Hepatocyte (in vitro differentiated cells): ENCODE measurements around the gene PRDX5. TPM values are rescaled to one million over a fixed set of nuclear protein-coding genes. Genes with fewer than 3 reads are reported as not detected.
A peak's percentile ranks its signal among the peaks of the same experiment; 100 is the strongest.

Experiments used
- DNase-seq: peaks from one replicate; pipeline ENCODE4 v3.0.0-alpha.2; 2016; ENCODE audit warnings: low spot score
- H2AFZ ChIP-seq: fragments of 200-600 bp; sonication (generic); 2 replicates; pipeline ENCODE4 v1.6.0; 2016; ENCODE audit warnings: antibody characterized with exemption, mild to moderate bottlenecking
- H3K27ac ChIP-seq: fragments of 200-600 bp; sonication (generic); 2 replicates; pipeline ENCODE4 v1.5.1; 2016; ENCODE audit warnings: mild to moderate bottlenecking
- H3K27me3 ChIP-seq: fragments of 200-600 bp; sonication (generic); 2 replicates; pipeline ENCODE4 v1.6.1; 2016
- H3K36me3 ChIP-seq: fragments of 200-600 bp; sonication (generic); replicated peaks from 2 replicates; pipeline ENCODE4 v1.5.1; 2016; ENCODE audit warnings: low read depth; ENCODE audit not compliant: insufficient read depth
- H3K4me1 ChIP-seq: fragments of 200-600 bp; sonication (generic); 2 replicates; pipeline ENCODE4 v1.5.1; 2016; ENCODE audit warnings: mild to moderate bottlenecking, moderate library complexity; ENCODE audit not compliant: insufficient read depth
- H3K4me2 ChIP-seq: fragments of 200-600 bp; sonication (generic); 2 replicates; pipeline ENCODE4 v1.6.0; 2016
- H3K4me3 ChIP-seq: fragments of 200-600 bp; sonication (generic); 2 replicates; pipeline ENCODE4 v1.5.1; 2016; ENCODE audit warnings: mild to moderate bottlenecking
- H3K79me2 ChIP-seq: fragments of 200-600 bp; sonication (generic); 2 replicates; pipeline ENCODE4 v1.6.0; 2017; ENCODE audit warnings: mild to moderate bottlenecking
- H3K9me2 ChIP-seq: fragments of 200-600 bp; sonication (generic); replicated peaks from 2 replicates; pipeline ENCODE4 v1.6.0; 2017; ENCODE audit warnings: mild to moderate bottlenecking; ENCODE audit not compliant: insufficient read depth
- H3K9me3 ChIP-seq: fragments of 200-600 bp; sonication (generic); 2 replicates; pipeline ENCODE4 v1.5.1; 2016; ENCODE audit warnings: low read depth, mild to moderate bottlenecking
- H4K20me1 ChIP-seq: fragments of 200-600 bp; sonication (generic); 2 replicates; pipeline ENCODE4 v1.6.0; 2016; ENCODE audit warnings: mild to moderate bottlenecking; ENCODE audit not compliant: insufficient read depth, poor library complexity, severe bottlenecking
- EZH2 ChIP-seq: fragments of 200-600 bp; sonication (generic); IDR thresholded peaks from 2 replicates; pipeline ENCODE4 v1.6.1; 2016; ENCODE audit warnings: antibody characterized with exemption, mild to moderate bottlenecking, borderline replicate concordance
- EZH2phosphoT487 ChIP-seq: fragments of 200-600 bp; sonication (generic); IDR thresholded peaks from one replicate; pipeline ENCODE4 v1.6.1; 2018; ENCODE audit warnings: antibody characterized with exemption, mild to moderate bottlenecking, low read depth, moderate library complexity; ENCODE audit not compliant: unreplicated experiment, severe bottlenecking
- WGBS: methylation state at CpG from one replicate; pipeline ENCODE4 v1.1.6; 2016; ENCODE audit warnings: low lambda C conversion rate; ENCODE audit errors: missing lambda C conversion rate; 5-methylcytosine and 5-hydroxymethylcytosine counted together
- polyA plus RNA-seq: library from polyadenylated mRNA; unstranded; fragments of >200 nt; fragmentation: Nextera tagmentation; extraction: Ambion mirVana; gene quantifications from 2 replicates; pipeline ENCODE4 v1.2.1, GENCODE V29; 2016
- total RNA-seq: library from RNA; depleted of rRNA; stranded (reverse); fragments of >200 nt; gene quantifications from 2 replicates; pipeline ENCODE4 v1.2.3, GENCODE V29; 2014
- TF ChIP-seq, protein P1 (sequence below): fragments of 200-600 bp; sonication (generic); IDR thresholded peaks from 2 replicates; pipeline ENCODE4 v1.5.1; 2016; ENCODE audit warnings: antibody characterized with exemption, mild to moderate bottlenecking; ENCODE audit not compliant: poor library complexity

Gene PRDX5
- total and polyA plus RNA-seq, 2 experiments from 2014 or later, result 267 to 517 TPM

DNA sequence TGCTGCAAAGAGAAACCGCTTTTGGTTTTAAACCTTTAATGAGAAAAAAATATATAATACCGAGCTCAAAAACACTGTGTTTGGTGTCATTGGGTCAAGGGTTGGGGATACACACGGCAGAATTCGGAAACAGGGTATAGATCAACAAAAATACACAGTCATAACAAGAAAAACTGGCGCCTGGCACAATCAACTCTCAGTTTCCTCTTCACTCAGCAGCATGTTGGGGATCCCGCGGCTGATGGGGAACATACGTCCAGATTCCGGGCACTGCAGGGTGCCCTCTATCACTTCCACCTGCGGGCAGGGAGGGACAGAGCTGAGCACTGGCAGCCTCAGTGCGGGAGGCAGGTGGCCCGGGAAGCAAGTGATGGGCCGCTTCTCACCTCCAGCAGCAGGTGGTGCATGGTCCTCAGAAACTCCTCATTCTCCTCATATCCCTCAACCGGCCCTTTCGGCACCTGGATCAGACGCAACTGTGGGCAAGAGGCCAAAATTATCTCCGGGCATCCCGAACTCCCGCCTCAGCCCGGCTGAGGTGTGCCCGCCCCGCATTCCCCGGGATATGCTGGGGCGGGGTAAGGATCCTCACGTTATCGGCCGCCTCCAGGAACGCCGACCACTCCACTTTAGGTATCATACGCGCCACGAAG lies 1.1 kb upstream of the PRDX5 start:
- no peak for TF ChIP-seq EZH2
- TF ChIP-seq, protein P1, sequence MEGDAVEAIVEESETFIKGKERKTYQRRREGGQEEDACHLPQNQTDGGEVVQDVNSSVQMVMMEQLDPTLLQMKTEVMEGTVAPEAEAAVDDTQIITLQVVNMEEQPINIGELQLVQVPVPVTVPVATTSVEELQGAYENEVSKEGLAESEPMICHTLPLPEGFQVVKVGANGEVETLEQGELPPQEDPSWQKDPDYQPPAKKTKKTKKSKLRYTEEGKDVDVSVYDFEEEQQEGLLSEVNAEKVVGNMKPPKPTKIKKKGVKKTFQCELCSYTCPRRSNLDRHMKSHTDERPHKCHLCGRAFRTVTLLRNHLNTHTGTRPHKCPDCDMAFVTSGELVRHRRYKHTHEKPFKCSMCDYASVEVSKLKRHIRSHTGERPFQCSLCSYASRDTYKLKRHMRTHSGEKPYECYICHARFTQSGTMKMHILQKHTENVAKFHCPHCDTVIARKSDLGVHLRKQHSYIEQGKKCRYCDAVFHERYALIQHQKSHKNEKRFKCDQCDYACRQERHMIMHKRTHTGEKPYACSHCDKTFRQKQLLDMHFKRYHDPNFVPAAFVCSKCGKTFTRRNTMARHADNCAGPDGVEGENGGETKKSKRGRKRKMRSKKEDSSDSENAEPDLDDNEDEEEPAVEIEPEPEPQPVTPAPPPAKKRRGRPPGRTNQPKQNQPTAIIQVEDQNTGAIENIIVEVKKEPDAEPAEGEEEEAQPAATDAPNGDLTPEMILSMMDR, result peak; percentile 26
- H3K4me1 ChIP-seq, result peaks cover 25% of the 10 kb centered on the region

GRCh38 chr11:64317325-64317960 lies 478 bp upstream of the PRDX5 start, which contains the start of gene TRMT112:
Gene TRMT112 (minus strand): TSS chr11:64317559. CDS start chr11:64317526, 33 bp downstream.
- H3K4me2 ChIP-seq, result peak within 1 kb of the TSS; percentile 79
- TF ChIP-seq, protein P1, result no peak
- no peak for TF ChIP-seq EZH2phosphoT487
- no peak for TF ChIP-seq EZH2
- H3K9me2 ChIP-seq, result no peaks in the 10 kb centered on the region
- H2AFZ ChIP-seq, result peak within 1 kb of the TSS; percentile 73
- H3K4me1 ChIP-seq, result peaks cover 25% of the 10 kb centered on the region
- no peaks in the 10 kb centered on the region for H3K27me3 ChIP-seq
- peak within 1 kb of the TSS; percentile 76 for H3K4me3 ChIP-seq
- peak; percentile 98 for DNase-seq
- WGBS, result under 1% methylated on average over 42 of the region's 43 CpGs
- no peaks in the 10 kb centered on the region for H4K20me1 ChIP-seq
- H3K9me3 ChIP-seq, result no peaks in the 10 kb centered on the region
- H3K27ac ChIP-seq, result peak within 1 kb of the TSS; percentile 98
- H3K36me3 ChIP-seq, result no peaks in the 10 kb centered on the region
- H3K79me2 ChIP-seq, result peaks cover 32% of the 10 kb centered on the region

More for the DNA sequence above, 1.1 kb upstream of the PRDX5 start:
- no peaks in the 10 kb centered on the region for H3K27me3 ChIP-seq
- no peak overlapping the region for H2AFZ ChIP-seq
- no peaks in the 10 kb centered on the region for H3K9me2 ChIP-seq
- peak overlapping the region; percentile 59 for H3K4me3 ChIP-seq
- peak overlapping the region; percentile 79 for H3K4me2 ChIP-seq
- H3K36me3 ChIP-seq, result no peaks in the 10 kb centered on the region
- 11% methylated on average over 32 of the region's 32 CpGs for WGBS
- peaks cover 37% of the 10 kb centered on the region for H3K79me2 ChIP-seq
- no peaks in the 10 kb centered on the region for H3K9me3 ChIP-seq
- H4K20me1 ChIP-seq, result no peaks in the 10 kb centered on the region
- H3K27ac ChIP-seq, result peak overlapping the region; percentile 98
- peak; percentile 73 for DNase-seq

GRCh38 chr11:64318766-64319761 lies 1.1 kb downstream of the PRDX5 start:
- Histone ChIP-seq H4K20me1 (no peaks in the 10 kb centered on the region), H3K27ac (peak overlapping the region; percentile 98), H3K9me2 (no peaks in the 10 kb centered on the region), H3K36me3 (no peaks in the 10 kb centered on the region), H3K79me2 (peaks cover 29% of the 10 kb centered on the region), H3K4me3 (peak overlapping the region; percentile 76), H3K4me2 (peak overlapping the region; percentile 79), H3K9me3 (no peaks in the 10 kb centered on the region), H3K27me3 (no peaks in the 10 kb centered on the region), H3K4me1 (peaks cover 25% of the 10 kb centered on the region), H2AFZ (peak overlapping the region; percentile 73)
- 37% methylated on average over 14 of the region's 19 CpGs for WGBS
- TF ChIP-seq EZH2phosphoT487 (no peak), EZH2 (no peak)
- TF ChIP-seq, protein P1, result no peak
- peak; percentile 25 for DNase-seq
